NB4 (cell line): ENCODE measurements around the gene MAPK1.
"Not testable (repeated sequence)": the region's sequence is repeated elsewhere in the genome, so short reads cannot be mapped to it uniquely, and the experiment has no call there.

Source experiments
- MAX ChIP-seq: IDR thresholded peaks from 2 replicates; pipeline ENCODE4 v1.6.1; 2011; ENCODE audit warnings: low read depth, low read length
- POLR2A ChIP-seq: IDR thresholded peaks from 2 replicates; pipeline ENCODE4 v1.6.1; 2011; ENCODE audit warnings: mild to moderate bottlenecking; ENCODE audit not compliant: insufficient read length; ENCODE audit errors: extremely low read depth
- TF ChIP-seq, protein P1 (sequence below): IDR thresholded peaks from one replicate; pipeline ENCODE4 v1.5.1; 2012; ENCODE audit warnings: low read depth, low read length

GRCh38 chr22:21848057-21848456, 19.4 kb downstream of the MAPK1 start:
- not testable (repeated sequence) for TF ChIP-seq POLR2A, MAX
- TF ChIP-seq, protein P1, sequence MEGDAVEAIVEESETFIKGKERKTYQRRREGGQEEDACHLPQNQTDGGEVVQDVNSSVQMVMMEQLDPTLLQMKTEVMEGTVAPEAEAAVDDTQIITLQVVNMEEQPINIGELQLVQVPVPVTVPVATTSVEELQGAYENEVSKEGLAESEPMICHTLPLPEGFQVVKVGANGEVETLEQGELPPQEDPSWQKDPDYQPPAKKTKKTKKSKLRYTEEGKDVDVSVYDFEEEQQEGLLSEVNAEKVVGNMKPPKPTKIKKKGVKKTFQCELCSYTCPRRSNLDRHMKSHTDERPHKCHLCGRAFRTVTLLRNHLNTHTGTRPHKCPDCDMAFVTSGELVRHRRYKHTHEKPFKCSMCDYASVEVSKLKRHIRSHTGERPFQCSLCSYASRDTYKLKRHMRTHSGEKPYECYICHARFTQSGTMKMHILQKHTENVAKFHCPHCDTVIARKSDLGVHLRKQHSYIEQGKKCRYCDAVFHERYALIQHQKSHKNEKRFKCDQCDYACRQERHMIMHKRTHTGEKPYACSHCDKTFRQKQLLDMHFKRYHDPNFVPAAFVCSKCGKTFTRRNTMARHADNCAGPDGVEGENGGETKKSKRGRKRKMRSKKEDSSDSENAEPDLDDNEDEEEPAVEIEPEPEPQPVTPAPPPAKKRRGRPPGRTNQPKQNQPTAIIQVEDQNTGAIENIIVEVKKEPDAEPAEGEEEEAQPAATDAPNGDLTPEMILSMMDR, result not testable (repeated sequence)
